Sigmoid colon (tissue), 7 donors: Measurements from ENCODE around the gene PELI2. TPM values are rescaled to one million over a fixed set of nuclear protein-coding genes. Genes with fewer than 3 reads are reported as not detected.

ENCODE experiments used
- DNase-seq: peaks from one replicate; pipeline ENCODE4 v3.0.0-alpha.2; 2019
- H3K27ac ChIP-seq, 4 donors: fragments of 200-600 bp; sonication (generic); one replicate each; pipeline ENCODE4 v1.5.1; 2016 to 2019; ENCODE audit warnings: mild to moderate bottlenecking in 1 of 4
- H3K27me3 ChIP-seq, 3 donors: fragments of 200-600 bp; sonication (generic); one replicate each; pipeline ENCODE4 v1.5.1; 2019; ENCODE audit warnings: mild to moderate bottlenecking in 1 of 3
- H3K36me3 ChIP-seq, 4 donors: fragments of 200-600 bp; sonication (generic); one replicate each; pipeline ENCODE4 v1.5.1; 2016 to 2019
- H3K4me1 ChIP-seq, 4 donors: fragments of 200-600 bp; sonication (generic); one replicate each; pipeline ENCODE4 v1.5.1; 2017 to 2019
- H3K4me3 ChIP-seq, 4 donors: fragments of 200-600 bp; sonication (generic); one replicate each; pipeline ENCODE4 v1.5.1; 2017 to 2019; ENCODE audit warnings: mild to moderate bottlenecking in 2 of 4, moderate library complexity in 1 of 4
- H3K9me3 ChIP-seq, 4 donors: fragments of 200-600 bp in 3 of 4; sonication (generic) in 3 of 4; one replicate each; pipeline versions ENCODE4 v1.5.1 to v1.6.1; 2013 to 2019
- EP300 ChIP-seq, 4 donors: sonication (generic); formaldehyde crosslinking; IDR thresholded peaks; one replicate each; pipeline ENCODE4 v1.6.1; 2017; ENCODE audit warnings: antibody characterized with exemption in 4 of 4
- POLR2A ChIP-seq, 2 donors: fragments of 450-650 bp; IDR thresholded peaks; one replicate each; pipeline ENCODE4 v1.6.1; 2016; ENCODE audit warnings: antibody characterized with exemption in 2 of 2, mild to moderate bottlenecking in 2 of 2, moderate library complexity in 2 of 2
- POLR2AphosphoS5 ChIP-seq, 4 donors: sonication (generic); formaldehyde crosslinking; IDR thresholded peaks; one replicate each; pipeline ENCODE4 v1.6.1; 2017; ENCODE audit warnings: antibody characterized with exemption in 4 of 4
- WGBS, 2 donors: extraction: QIAGEN DNeasy Blood & Tissue Kit; methylation state at CpG; one replicate each; pipeline ENCODE4 v1.1.7; 2013; 5-methylcytosine and 5-hydroxymethylcytosine counted together
- intact Hi-C: fragments of 100-400 bp; cut with DNase I; formaldehyde crosslinking; loops from one replicate; pipeline ENCODE4 v1.15.1; 2023
- polyA plus RNA-seq, 3 donors: library from polyadenylated mRNA; stranded (reverse); fragments of 200-250 nt; gene quantifications; one replicate each; pipeline ENCODE4 v1.2.3, GENCODE V29; 2013
- total RNA-seq, 4 donors: library from RNA; depleted of rRNA; stranded (reverse); fragments of >200 nt; gene quantifications; one replicate each; pipeline ENCODE4 v1.1.0, GENCODE V29; 2016
- TF ChIP-seq, protein P1 (sequence below), 4 experiments: fragments of 450-650 bp in 3 of 4; fragments of 200-600 bp in 1 of 4; IDR thresholded peaks; one replicate each; pipeline ENCODE4 v1.5.1; 2016 to 2019; ENCODE audit warnings: antibody characterized with exemption in 4 of 4, mild to moderate bottlenecking in 3 of 4, moderate library complexity in 2 of 4
- donor health status: healthy with polysubstance abuse.
- donor health status: Bipolar disorder and iron deficiency.
- donor health status: healthy.

The PELI2 gene
- total and polyA plus RNA-seq, 7 donors: 4.5 to 34.3 (median 26.3) TPM

DNA sequence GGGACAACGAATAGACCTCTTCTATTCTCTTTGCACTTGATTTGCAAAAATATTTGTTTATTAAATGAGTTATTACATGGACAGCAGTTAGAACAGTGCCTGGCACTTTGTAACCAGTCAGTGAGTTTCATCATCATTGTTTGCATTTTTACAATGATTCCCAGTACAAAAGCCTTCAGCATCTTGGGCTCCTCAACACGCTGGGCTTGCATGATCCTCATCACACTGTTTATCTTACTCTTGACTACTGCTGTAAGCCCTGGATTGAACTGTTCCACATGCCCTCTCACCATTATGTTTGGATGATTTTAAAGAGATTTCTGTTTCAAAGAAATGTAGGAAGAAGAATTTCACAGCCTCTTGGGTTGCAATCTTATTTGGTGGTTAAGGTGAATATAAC lies 204.3 kb downstream of the PELI2 start:
- TF ChIP-seq POLR2AphosphoS5 (IDR thresholded peaks at IDR 0.05): no peak
- TF ChIP-seq POLR2A (IDR thresholded peaks at IDR 0.05): no peak
- TF ChIP-seq, protein P1, sequence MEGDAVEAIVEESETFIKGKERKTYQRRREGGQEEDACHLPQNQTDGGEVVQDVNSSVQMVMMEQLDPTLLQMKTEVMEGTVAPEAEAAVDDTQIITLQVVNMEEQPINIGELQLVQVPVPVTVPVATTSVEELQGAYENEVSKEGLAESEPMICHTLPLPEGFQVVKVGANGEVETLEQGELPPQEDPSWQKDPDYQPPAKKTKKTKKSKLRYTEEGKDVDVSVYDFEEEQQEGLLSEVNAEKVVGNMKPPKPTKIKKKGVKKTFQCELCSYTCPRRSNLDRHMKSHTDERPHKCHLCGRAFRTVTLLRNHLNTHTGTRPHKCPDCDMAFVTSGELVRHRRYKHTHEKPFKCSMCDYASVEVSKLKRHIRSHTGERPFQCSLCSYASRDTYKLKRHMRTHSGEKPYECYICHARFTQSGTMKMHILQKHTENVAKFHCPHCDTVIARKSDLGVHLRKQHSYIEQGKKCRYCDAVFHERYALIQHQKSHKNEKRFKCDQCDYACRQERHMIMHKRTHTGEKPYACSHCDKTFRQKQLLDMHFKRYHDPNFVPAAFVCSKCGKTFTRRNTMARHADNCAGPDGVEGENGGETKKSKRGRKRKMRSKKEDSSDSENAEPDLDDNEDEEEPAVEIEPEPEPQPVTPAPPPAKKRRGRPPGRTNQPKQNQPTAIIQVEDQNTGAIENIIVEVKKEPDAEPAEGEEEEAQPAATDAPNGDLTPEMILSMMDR (IDR thresholded peaks at IDR 0.05): no peak
- TF ChIP-seq EP300 (IDR thresholded peaks at IDR 0.05): no peak
- no peak for DNase-seq
- intact Hi-C loops: no loop called here
- 76 to 88% methylated on average over 2 of the region's 2 CpGs for WGBS, 2 donors
- Histone ChIP-seq H3K4me3 (no peak overlapping the region), H3K27ac (no peak overlapping the region), H3K9me3 (no peaks in the 10 kb centered on the region), H3K27me3 (no peaks in the 10 kb centered on the region), H3K4me1 (peaks cover 0 to 8% (median 0%) of the 10 kb centered on the region in 4 donors), H3K36me3 (no peaks in the 10 kb centered on the region)

DNA sequence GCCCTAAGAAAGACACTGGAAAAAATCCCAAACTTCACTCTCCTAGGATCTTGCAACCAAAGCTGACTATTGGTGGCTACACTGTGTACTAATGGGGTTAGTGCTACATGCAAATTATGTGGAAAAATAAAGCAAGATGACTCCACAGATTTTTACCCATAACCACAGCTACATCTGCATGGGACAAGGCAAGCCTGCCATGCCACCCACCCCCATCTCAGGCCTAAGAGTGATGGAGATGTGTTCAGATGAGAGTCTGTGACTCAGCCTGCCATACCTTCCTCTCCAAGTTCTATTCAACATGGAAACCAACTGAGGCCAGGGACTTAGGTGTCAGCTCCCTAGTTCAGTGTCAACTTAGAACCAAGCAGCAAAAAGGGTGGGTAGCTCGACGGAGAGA lies 206.2 kb downstream of the PELI2 start:
- H3K27ac ChIP-seq: no peak overlapping the region
- no peaks in the 10 kb centered on the region for H3K9me3 ChIP-seq
- DNase-seq: no peak
- WGBS, 2 donors: 82 to 88% methylated on average over 2 of the region's 2 CpGs
- peaks cover 0 to 8% (median 0%) of the 10 kb centered on the region in 4 donors for H3K4me1 ChIP-seq
- H3K4me3 ChIP-seq: no peak overlapping the region
- no peaks in the 10 kb centered on the region for H3K27me3 ChIP-seq
- H3K36me3 ChIP-seq: no peaks in the 10 kb centered on the region
- intact Hi-C loops: no loop called here
- no peak for TF ChIP-seq POLR2AphosphoS5 (IDR thresholded peaks at IDR 0.05)
- no peak for TF ChIP-seq EP300 (IDR thresholded peaks at IDR 0.05)
- no peak for TF ChIP-seq POLR2A (IDR thresholded peaks at IDR 0.05)
- TF ChIP-seq, protein P1 (IDR thresholded peaks at IDR 0.05): no peak

DNA sequence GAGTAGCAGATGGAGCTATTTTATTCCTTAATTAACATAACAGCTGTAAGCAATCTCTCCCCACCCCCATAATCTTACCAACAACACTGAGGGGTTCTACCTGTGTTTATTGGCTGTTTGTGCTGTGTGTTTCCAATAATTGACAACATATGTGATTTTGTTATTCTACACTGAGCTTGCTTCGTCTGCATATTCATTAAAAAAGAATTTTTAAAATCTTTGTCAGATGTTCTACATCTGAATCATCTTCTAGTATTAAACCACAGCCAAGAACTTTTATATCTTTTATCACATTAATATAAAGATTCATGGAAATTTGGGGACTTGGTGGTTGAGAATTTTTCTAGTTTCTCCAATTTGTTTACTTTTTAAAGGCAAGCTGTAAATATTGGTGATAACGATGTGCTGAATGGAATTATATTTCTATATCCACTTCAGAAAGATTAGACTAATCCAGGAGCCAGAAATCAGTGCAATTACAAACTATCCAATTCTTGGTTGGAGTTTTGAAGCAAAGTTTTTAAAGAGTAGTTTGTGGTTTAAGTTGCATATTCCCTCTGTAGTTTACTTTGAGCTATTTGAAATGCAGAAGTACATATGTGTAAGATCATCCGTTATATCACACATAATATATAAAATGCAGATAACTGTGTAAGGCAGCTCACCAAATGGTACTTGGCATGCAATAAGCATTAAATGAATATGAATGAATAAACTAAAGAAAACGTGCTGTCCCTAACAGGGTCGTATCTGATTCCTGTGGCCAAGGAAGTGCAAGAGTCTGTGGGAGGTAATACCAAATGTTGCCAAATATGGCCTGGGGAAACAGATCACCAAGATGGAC lies 206.9 kb downstream of the PELI2 start:
- WGBS, 2 donors: 74 to 82% methylated on average over 5 of the region's 5 CpGs

DNA sequence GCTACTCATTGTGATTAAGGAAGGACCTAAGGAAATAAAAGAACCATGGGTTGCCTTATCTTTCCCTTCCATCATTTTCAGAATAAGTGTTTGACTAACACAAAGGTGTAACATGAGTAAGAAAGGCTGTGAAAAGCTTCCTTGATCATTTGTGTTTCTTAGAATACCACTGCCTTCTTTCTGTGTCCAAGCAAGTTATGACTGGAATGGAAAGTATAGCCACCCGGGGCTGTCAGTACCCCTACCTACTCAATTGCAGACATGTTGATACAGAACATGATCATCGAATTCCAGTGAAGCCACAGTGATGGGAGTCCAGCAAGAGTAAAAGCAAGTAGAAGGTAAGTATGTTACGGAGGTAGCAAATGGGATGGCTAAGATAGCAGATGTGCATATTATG lies 209.8 kb downstream of the PELI2 start:
- H3K9me3 ChIP-seq: no peaks in the 10 kb centered on the region
- peaks cover 0 to under 1% (median under 1%) of the 10 kb centered on the region in 4 donors for H3K4me1 ChIP-seq
- TF ChIP-seq, protein P1 (IDR thresholded peaks at IDR 0.05): no peak
- no peak for TF ChIP-seq POLR2A (IDR thresholded peaks at IDR 0.05)
- TF ChIP-seq EP300 (IDR thresholded peaks at IDR 0.05): no peak
- no peak for TF ChIP-seq POLR2AphosphoS5 (IDR thresholded peaks at IDR 0.05)
- no peaks in the 10 kb centered on the region for H3K27me3 ChIP-seq
- no peaks in the 10 kb centered on the region for H3K36me3 ChIP-seq
- DNase-seq: no peak
- no peak overlapping the region for H3K4me3 ChIP-seq
- intact Hi-C loops: no loop called here
- no peak overlapping the region for H3K27ac ChIP-seq
- WGBS, 2 donors: 86 to 90% methylated on average over 3 of the region's 3 CpGs

More for the DNA sequence above, 206.9 kb downstream of the PELI2 start:
- no peak for DNase-seq
- Histone ChIP-seq H3K9me3 (no peaks in the 10 kb centered on the region), H3K4me1 (peaks cover 0 to 8% (median 0%) of the 10 kb centered on the region in 4 donors), H3K36me3 (no peaks in the 10 kb centered on the region), H3K27me3 (no peaks in the 10 kb centered on the region), H3K4me3 (no peak overlapping the region), H3K27ac (no peak overlapping the region)
- intact Hi-C loops: no loop called here
- TF ChIP-seq POLR2AphosphoS5 (IDR thresholded peaks at IDR 0.05) (no peak), EP300 (IDR thresholded peaks at IDR 0.05) (no peak), POLR2A (IDR thresholded peaks at IDR 0.05) (no peak)
- TF ChIP-seq, protein P1 (IDR thresholded peaks at IDR 0.05): no peak
